ENCODE data around the gene CAPN5.

Gene CAPN5

GRCh38 chr11:77127920-77128691 lies 61.3 kb downstream of the CAPN5 start, which contains the start of gene MYO7A:
Gene MYO7A, plus strand, starts transcription at chr11:77128246. Its CDS starts 2,389 bp downstream, at chr11:77130635.
- peaks cover 8% of the 10 kb centered on the region for H3K4me1 Mint-ChIP-seq (ENCODE audit: low read depth)
- peaks cover 1% of the 10 kb centered on the region for H3K27me3 Mint-ChIP-seq
- H3K9me3 Mint-ChIP-seq (ENCODE audit: low read depth), result no peaks in the 10 kb centered on the region
- H3K27ac Mint-ChIP-seq, result no peak within 1 kb of the TSS
- no peaks in the 10 kb centered on the region for H3K36me3 Mint-ChIP-seq
- peak within 1 kb of the TSS; percentile 63 for H3K4me3 Mint-ChIP-seq

DNA sequence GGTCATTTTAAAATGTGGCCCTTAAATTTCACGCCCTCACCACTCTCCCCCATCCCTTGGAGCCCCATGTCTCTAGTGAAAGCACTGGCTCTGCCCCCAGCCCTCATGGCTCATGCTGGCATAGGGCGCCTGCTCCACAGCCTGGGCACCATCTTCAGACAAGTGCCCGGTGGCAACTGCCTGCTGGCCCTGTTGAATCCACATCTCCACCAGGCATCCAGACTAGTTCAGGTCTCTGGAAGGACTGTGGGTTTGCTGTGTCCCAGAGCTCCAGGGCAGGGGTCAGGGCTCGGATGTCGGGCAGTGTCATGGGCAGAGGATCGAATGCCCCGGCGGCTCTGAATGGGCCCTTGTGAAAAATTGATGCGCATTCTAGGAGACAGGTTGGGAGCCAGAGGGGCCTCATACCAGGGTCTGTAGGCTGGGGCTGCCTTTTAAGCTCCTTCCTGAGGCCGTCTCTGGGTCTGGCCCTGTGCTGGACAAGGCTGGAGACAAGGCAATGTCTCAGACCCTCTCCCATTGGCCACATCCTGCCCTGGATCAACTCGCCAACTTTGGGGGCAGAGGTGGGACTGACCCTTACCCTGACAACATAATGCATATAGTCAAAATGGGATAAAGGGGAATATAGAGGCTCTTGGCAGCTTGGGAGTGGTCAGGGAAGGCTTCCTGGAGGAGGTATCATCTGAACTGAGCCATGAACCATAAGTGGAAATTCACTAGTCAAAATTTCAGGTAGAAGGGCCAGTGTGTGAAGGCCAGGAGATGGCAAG lies 62.5 kb downstream of the CAPN5 start:
- no peak overlapping the region for H3K4me3 Mint-ChIP-seq
- H3K4me1 Mint-ChIP-seq (ENCODE audit: low read depth), result peaks cover 8% of the 10 kb centered on the region
- no peaks in the 10 kb centered on the region for H3K9me3 Mint-ChIP-seq (ENCODE audit: low read depth)
- no peaks in the 10 kb centered on the region for H3K36me3 Mint-ChIP-seq
- H3K27ac Mint-ChIP-seq, result no peak overlapping the region
- peaks cover 1% of the 10 kb centered on the region for H3K27me3 Mint-ChIP-seq

DNA sequence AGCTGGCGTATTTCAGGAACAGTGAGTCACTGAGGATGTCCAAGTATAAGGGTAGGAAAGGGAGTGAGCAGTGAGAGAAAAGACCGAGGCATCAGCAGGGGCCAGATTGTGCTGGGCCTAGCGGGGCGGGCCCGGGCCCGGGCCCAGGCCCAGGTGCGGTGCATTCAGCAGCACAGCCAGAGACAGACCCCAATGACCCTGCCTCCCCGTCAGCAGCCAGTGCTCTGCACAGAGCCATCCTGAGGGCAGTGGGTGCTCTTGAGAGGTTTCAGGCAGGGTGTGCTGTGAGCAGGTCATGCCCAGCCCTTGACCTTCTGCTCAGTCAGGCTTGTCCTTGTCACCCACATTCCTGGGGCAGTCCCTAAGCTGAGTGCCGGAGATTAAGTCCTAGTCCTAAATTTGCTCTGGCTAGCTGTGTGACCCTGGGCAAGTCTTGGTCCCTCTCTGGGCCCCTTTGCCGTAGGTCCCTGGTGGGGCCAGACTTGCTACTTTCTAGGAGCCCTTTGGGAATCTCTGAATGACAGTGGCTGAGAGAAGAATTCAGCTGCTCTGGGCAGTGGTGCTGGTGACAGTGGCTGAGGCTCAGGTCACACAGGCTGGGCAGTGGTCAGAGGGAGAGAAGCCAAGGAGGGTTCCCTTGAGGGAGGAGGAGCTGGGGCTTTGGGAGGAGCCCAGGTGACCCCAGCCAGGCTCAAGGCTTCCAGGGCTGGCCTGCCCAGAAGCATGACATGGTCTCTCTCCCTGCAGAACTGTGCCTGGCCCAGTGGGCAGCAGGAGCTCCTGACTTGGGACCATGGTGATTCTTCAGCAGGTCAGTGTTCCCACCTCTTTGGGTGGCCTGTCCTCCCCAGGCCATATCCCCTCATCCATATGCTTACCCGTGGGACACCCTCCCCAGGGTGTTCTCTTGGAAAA lies 63.3 kb downstream of the CAPN5 start:
- Mint-ChIP-seq H3K4me3 (no peak overlapping the region), H3K4me1 (ENCODE audit: low read depth) (peaks cover 8% of the 10 kb centered on the region), H3K27me3 (peaks cover 1% of the 10 kb centered on the region), H3K9me3 (ENCODE audit: low read depth) (no peaks in the 10 kb centered on the region), H3K27ac (no peak overlapping the region), H3K36me3 (no peaks in the 10 kb centered on the region)

GRCh38 chr11:77130763-77131513 lies 64.2 kb downstream of the CAPN5 start:
- peaks cover 8% of the 10 kb centered on the region for H3K4me1 Mint-ChIP-seq (ENCODE audit: low read depth)
- H3K27ac Mint-ChIP-seq, result no peak overlapping the region
- no peak overlapping the region for H3K4me3 Mint-ChIP-seq
- no peaks in the 10 kb centered on the region for H3K9me3 Mint-ChIP-seq (ENCODE audit: low read depth)
- H3K27me3 Mint-ChIP-seq, result peaks cover 5% of the 10 kb centered on the region
- no peaks in the 10 kb centered on the region for H3K36me3 Mint-ChIP-seq

DNA sequence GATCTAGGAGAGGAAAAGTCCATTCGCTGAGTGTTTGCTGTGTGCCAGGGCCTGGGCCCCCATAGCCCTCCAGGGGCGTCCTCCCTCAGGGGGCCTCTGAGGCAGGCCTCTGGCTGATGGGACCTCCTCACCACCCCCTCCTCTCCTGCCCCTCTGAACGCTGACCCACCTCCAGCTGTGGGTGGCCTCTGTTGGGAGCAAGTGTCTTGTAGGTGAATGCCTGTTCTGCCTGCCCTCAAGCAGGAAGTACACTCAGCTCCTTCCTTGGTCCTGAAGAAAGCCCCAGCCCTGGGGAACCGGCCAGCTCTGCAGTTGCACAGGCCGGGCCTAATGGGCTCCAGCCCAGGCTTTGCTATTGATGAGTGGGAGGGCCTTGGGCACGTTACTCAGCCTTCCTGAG lies 64.8 kb downstream of the CAPN5 start:
- Mint-ChIP-seq H3K36me3 (no peaks in the 10 kb centered on the region), H3K4me1 (ENCODE audit: low read depth) (peaks cover 6% of the 10 kb centered on the region), H3K27me3 (peaks cover 5% of the 10 kb centered on the region), H3K4me3 (no peak overlapping the region), H3K9me3 (ENCODE audit: low read depth) (no peaks in the 10 kb centered on the region), H3K27ac (no peak overlapping the region)

GRCh38 chr11:77135069-77135468 lies 68.3 kb downstream of the CAPN5 start:
- no peaks in the 10 kb centered on the region for H3K4me1 Mint-ChIP-seq (ENCODE audit: low read depth)
- H3K36me3 Mint-ChIP-seq, result no peaks in the 10 kb centered on the region
- no peak overlapping the region for H3K27ac Mint-ChIP-seq
- H3K27me3 Mint-ChIP-seq, result peaks cover 12% of the 10 kb centered on the region
- no peaks in the 10 kb centered on the region for H3K9me3 Mint-ChIP-seq (ENCODE audit: low read depth)
- no peak overlapping the region for H3K4me3 Mint-ChIP-seq

DNA sequence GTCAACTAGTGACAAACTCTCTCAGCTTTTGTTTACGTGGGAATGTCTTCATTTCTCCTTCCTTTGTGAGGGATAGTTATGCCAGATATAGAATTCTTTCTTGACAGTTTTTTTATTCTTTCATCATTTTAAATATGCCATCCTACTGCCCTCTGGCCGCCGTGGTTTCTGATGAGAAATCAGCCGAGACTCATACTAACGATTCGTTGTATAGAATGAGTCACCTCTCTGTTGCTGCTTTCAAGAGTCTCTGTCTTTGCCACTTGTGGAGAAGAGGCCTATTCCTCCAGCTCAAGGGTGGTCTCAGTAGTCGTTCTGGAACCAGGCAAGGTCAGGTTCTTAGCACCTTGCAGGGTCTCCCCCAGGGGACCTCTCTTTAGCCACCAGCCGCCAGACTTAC lies 69.3 kb downstream of the CAPN5 start:
- Mint-ChIP-seq H3K27ac (no peak overlapping the region), H3K9me3 (ENCODE audit: low read depth) (no peaks in the 10 kb centered on the region), H3K4me1 (ENCODE audit: low read depth) (no peaks in the 10 kb centered on the region)

DNA sequence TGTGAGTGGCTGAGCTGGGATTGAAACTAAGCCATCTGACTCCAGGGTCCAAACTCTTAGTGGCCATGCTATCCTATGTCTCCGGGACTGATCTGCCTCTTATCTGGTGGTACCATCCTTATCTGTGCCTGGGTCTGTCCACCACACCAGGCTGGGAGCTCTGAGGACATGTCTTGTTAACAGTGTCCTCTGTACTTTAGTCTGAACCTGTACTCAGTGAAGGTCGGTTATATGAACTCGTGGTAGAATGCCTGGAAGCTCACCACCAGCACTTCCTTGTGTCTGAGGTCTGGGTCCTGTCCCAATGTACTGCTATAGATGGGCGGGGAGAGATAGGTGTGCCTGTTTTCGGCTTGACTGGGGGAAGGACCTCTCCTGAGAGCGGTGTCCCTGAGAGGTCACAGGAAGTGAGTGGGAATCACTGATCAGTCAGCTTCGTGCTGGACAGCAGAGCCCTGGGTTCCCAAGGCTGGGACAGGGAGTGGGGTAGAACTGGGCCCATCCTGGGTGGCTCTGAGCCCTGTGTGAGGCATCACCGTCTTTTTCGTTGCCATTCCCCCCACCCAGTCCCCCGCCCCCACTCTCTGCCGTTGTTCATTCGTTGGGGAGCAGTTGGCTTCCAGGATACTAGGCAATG lies 70.1 kb downstream of the CAPN5 start:
- H3K4me3 Mint-ChIP-seq, result no peak overlapping the region

More for the DNA sequence above, 69.3 kb downstream of the CAPN5 start:
- Mint-ChIP-seq H3K27me3 (peaks cover 12% of the 10 kb centered on the region), H3K36me3 (no peaks in the 10 kb centered on the region), H3K4me3 (no peak overlapping the region)

GRCh38 chr11:77137421-77137820 lies 70.7 kb downstream of the CAPN5 start:
- Mint-ChIP-seq H3K27ac (no peak overlapping the region), H3K36me3 (no peaks in the 10 kb centered on the region), H3K27me3 (peaks cover 12% of the 10 kb centered on the region), H3K9me3 (ENCODE audit: low read depth) (no peaks in the 10 kb centered on the region), H3K4me3 (no peak overlapping the region), H3K4me1 (ENCODE audit: low read depth) (peaks cover 7% of the 10 kb centered on the region)

More for the DNA sequence above, 70.1 kb downstream of the CAPN5 start:
- peaks cover 12% of the 10 kb centered on the region for H3K27me3 Mint-ChIP-seq
- no peak overlapping the region for H3K27ac Mint-ChIP-seq
- H3K36me3 Mint-ChIP-seq, result no peaks in the 10 kb centered on the region
- no peaks in the 10 kb centered on the region for H3K9me3 Mint-ChIP-seq (ENCODE audit: low read depth)
- peaks cover 2% of the 10 kb centered on the region for H3K4me1 Mint-ChIP-seq (ENCODE audit: low read depth)

DNA sequence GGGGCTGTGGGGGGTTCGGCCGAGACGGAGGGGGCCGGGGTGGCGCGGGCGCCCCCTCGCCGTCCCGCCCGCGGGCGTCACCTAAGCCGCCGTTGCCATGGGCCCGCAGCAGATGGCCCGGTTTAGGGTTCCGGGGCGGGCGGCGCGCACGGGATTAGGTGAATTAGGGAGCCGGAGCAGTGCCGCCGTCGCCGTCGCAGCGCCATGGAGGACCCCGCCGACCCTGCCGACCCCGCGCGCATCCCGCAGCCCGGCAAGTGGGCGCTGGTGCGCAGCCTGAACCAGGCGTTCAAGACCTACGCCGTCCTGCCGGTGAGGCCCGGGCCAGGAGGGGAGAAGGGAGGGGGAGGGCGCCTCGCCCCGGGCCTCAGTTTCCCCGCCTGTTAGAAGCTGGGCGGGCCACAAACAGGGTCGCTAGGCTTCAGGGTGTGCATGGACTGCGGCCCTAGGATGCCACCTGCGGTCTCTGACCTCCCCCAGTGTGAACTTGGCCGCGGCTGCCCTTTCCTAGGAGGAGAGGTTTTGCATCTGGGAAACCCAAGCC lies 71.4 kb downstream of the CAPN5 start:
- Mint-ChIP-seq H3K27me3 (peaks cover 12% of the 10 kb centered on the region), H3K36me3 (no peaks in the 10 kb centered on the region), H3K9me3 (ENCODE audit: low read depth) (no peaks in the 10 kb centered on the region), H3K4me1 (ENCODE audit: low read depth) (peaks cover 15% of the 10 kb centered on the region), H3K27ac (no peak overlapping the region), H3K4me3 (no peak overlapping the region)

DNA sequence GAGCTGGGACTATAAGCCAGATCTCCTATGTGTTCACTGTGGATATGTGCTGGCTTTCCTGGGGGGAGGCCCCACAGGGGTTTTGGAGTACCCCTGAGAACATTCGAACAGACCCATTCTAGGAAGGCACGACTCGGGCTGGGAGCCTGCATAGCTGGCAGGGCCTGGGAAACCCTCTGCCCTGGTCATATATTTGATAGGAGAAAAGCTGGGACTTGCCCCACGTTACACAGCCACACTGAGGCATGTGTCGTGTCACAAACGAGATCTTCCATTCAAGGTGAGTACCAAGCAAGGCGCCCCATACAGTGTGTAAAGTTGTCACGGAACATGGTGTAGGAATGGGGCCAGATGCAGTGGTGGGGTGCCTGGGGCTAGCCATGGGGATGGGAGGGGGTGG lies 72.4 kb downstream of the CAPN5 start:
- Mint-ChIP-seq H3K4me3 (no peak overlapping the region), H3K9me3 (ENCODE audit: low read depth) (no peaks in the 10 kb centered on the region), H3K36me3 (no peaks in the 10 kb centered on the region), H3K4me1 (ENCODE audit: low read depth) (peaks cover 19% of the 10 kb centered on the region), H3K27ac (no peak overlapping the region), H3K27me3 (peaks cover 12% of the 10 kb centered on the region)

DNA sequence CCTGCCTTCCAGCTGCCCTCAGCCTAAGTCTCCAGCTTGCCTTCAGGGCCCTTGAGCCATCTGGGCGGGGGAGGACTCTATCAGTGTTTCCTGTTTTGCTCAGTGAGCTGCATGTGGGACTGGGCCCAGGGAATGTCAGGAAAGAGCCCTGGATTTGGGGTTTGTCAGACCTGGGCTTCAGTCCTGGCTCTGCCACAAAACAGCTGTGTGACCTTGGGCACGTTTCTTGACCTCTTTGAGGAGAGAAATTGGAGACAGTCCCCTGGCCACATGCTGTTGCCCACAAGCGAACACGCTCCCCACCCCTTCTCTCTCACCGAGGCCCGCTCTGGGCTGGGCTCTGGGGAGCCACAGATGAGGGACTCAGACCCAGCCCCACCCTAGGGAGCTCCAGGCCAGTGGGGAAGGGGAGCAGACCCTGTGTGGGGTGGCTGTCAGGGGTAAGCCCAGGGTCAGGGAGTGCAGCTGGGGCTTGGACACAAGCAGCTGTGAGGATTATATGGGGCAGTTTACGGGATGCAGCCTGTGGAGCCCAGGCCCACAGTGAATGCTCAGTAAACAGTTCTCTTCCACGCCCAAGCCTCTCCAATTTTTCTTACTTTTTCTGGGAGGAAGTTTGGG lies 73.6 kb downstream of the CAPN5 start:
- Mint-ChIP-seq H3K4me3 (no peak overlapping the region), H3K9me3 (ENCODE audit: low read depth) (no peaks in the 10 kb centered on the region), H3K27me3 (peaks cover 12% of the 10 kb centered on the region), H3K36me3 (no peaks in the 10 kb centered on the region), H3K27ac (no peak overlapping the region), H3K4me1 (ENCODE audit: low read depth) (peaks cover 19% of the 10 kb centered on the region)

DNA sequence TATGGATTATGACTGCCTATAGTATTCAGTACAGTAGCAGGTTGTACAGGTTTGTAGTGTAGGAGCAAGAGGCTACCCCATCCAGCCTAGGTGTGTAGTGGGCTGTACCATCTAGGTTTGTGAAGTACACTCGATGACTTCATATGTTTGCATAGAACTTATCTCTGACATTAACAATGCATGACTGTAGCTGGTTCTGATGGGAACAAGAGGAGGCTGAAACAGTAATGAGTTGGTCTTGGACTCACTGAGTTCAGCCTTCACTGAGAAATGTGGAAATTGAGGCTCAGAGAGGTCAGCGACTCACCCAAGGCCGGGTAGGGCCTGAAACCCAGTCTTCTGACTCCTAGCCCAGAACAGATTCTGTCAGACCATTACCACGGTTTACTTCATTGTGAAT lies 74.3 kb downstream of the CAPN5 start:
- H3K27ac Mint-ChIP-seq, result no peak overlapping the region
- no peaks in the 10 kb centered on the region for H3K9me3 Mint-ChIP-seq (ENCODE audit: low read depth)
- no peak overlapping the region for H3K4me3 Mint-ChIP-seq
- no peaks in the 10 kb centered on the region for H3K36me3 Mint-ChIP-seq
- H3K4me1 Mint-ChIP-seq (ENCODE audit: low read depth), result peaks cover 19% of the 10 kb centered on the region
- H3K27me3 Mint-ChIP-seq, result peaks cover 8% of the 10 kb centered on the region
